Measurements from ENCODE around the gene SLC39A11. TPM values are rescaled to one million over a fixed set of nuclear protein-coding genes. Genes with fewer than 3 reads are reported as not detected.

The SLC39A11 gene
- total RNA-seq, 1 experiment from 2014 or later = 15.2 TPM

DNA sequence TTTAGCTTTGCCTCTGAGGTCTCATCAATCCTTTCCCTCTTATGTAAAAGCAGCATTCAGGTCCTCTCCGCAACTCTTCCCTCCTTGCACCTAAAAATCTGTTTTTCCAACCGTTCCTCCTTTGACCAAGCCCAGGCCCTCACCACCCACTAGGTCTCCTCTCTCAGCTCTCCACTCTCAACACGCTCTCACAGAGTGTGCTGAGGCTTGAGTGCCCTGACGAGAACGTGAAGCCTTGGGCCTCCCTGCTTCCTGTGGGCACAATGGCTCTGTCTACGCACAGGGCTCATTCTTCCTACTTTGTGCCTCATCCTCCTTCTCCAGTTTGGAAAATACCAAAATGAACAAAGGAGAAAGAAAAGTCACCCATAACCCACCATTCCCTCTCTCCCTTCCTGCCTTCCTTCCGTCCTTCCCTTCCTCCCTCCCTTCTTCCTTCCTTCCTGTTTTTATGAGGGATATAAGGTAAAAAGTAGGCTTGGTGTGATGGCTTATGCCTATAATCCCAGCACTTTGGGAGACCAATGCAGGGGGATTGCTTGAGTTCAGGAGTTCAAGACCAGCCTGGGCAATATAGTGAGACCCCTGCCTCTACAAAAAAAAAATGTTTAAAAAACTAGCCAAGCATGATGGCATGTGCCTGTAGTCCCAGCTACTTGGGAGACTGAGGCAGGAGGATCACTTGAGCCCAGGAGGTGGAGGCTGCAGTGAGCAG lies 31.3 kb upstream of the SLC39A11 start:
- Histone ChIP-seq H2AFZ (ENCODE audit: low read length) (no peak overlapping the region), H2BK12ac (ENCODE audit: insufficient read length, low read depth, low read length) (no peak overlapping the region)

More for the DNA sequence above, 31.3 kb upstream of the SLC39A11 start:
- Histone ChIP-seq H3K23ac (ENCODE audit: insufficient read length, low read depth, low read length) (no peak overlapping the region), H3K4ac (ENCODE audit: low read depth, low read length) (no peak overlapping the region), H4K8ac (replicated peaks; ENCODE audit: insufficient read length, low read depth, low read length) (no peak overlapping the region), H2BK5ac (ENCODE audit: insufficient read length, low read length) (no peak overlapping the region), H4K5ac (ENCODE audit: insufficient read length, low read depth, low read length) (no peak overlapping the region), H2BK20ac (ENCODE audit: low read depth, low read length, poor library complexity, severe bottlenecking) (no peak overlapping the region), H3K18ac (ENCODE audit: insufficient read length, low read depth, low read length) (no peak overlapping the region), H3K14ac (ENCODE audit: insufficient read depth, low read length) (no peak overlapping the region; the same call in 1 of the 2 replicates), H2AK5ac (ENCODE audit: insufficient read length, low read length) (no peak overlapping the region), H3T11ph (ENCODE audit: low read length) (no peak overlapping the region), H3K79me2 (ENCODE audit: insufficient read depth, low read length) (no peaks in the 10 kb centered on the region), H3K23me2 (ENCODE audit: insufficient read length, low read depth, low read length, poor library complexity, severe bottlenecking) (no peaks in the 10 kb centered on the region), H3K27ac (ENCODE audit: insufficient read length, low read depth, low read length) (no peak overlapping the region), H3K9ac (ENCODE audit: extremely low read depth, insufficient read length, low read length) (no peak overlapping the region), H4K91ac (ENCODE audit: insufficient read length, low read depth, low read length) (no peak overlapping the region), H3K4me2 (ENCODE audit: insufficient read depth, insufficient read length, low read length) (no peak overlapping the region), H3K79me1 (ENCODE audit: insufficient read depth, low read depth, low read length, poor library complexity, severe bottlenecking) (no peaks in the 10 kb centered on the region), H2BK120ac (ENCODE audit: low read depth, low read length, poor library complexity, severe bottlenecking) (no peak overlapping the region), H2BK15ac (ENCODE audit: low read depth, low read length) (no peak overlapping the region), H3K56ac (ENCODE audit: insufficient read length, low read depth, low read length) (no peak overlapping the region), H3K27me3 (ENCODE audit: insufficient read depth, low read length) (no peaks in the 10 kb centered on the region), H3K9me3 (ENCODE audit: control insufficient read depth, low read depth, low read length) (no peaks in the 10 kb centered on the region), H3K4me1 (ENCODE audit: insufficient read depth, low read length) (no peaks in the 10 kb centered on the region), H4K20me1 (ENCODE audit: control insufficient read depth, insufficient read depth, insufficient read length) (no peaks in the 10 kb centered on the region)
- TF ChIP-seq, protein P1, sequence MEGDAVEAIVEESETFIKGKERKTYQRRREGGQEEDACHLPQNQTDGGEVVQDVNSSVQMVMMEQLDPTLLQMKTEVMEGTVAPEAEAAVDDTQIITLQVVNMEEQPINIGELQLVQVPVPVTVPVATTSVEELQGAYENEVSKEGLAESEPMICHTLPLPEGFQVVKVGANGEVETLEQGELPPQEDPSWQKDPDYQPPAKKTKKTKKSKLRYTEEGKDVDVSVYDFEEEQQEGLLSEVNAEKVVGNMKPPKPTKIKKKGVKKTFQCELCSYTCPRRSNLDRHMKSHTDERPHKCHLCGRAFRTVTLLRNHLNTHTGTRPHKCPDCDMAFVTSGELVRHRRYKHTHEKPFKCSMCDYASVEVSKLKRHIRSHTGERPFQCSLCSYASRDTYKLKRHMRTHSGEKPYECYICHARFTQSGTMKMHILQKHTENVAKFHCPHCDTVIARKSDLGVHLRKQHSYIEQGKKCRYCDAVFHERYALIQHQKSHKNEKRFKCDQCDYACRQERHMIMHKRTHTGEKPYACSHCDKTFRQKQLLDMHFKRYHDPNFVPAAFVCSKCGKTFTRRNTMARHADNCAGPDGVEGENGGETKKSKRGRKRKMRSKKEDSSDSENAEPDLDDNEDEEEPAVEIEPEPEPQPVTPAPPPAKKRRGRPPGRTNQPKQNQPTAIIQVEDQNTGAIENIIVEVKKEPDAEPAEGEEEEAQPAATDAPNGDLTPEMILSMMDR (conservative IDR thresholded peaks at IDR 0.05) = no peak
- no peaks in the 10 kb centered on the region for H3K9me3 Mint-ChIP-seq
- H3K27ac Mint-ChIP-seq = no peak overlapping the region
- H3K4me1 Mint-ChIP-seq = peaks cover 7 to 11% of the 10 kb centered on the region in 2 experiments; a peak in 3 of 4 replicates
- DNase-seq = no peak
- H3K36me3 Mint-ChIP-seq (ENCODE audit: insufficient read depth in 1 of 3, low read depth in 3 of 3) = no peaks in the 10 kb centered on the region; a peak in 1 of 7 replicates
- H3K27me3 Mint-ChIP-seq (ENCODE audit: low read depth) = peaks cover 4% of the 10 kb centered on the region; the same call in 1 of the 2 replicates
- WGBS (ENCODE audit: extremely low coverage, insufficient read length, low lambda C conversion rate) = no CpG with 5 or more reads among the region's 7 CpGs
- no peak overlapping the region for H3K4me3 Mint-ChIP-seq
